Cardiac muscle cell (in vitro differentiated cells and primary cell): Measurements from ENCODE around the gene CPT1C. TPM values are rescaled to one million over a fixed set of nuclear protein-coding genes. Genes with fewer than 3 reads are reported as not detected.
"Not testable (repeated sequence)": the region's sequence is repeated elsewhere in the genome, so short reads cannot be mapped to it uniquely, and the experiment has no call there.

ENCODE experiments used
- DNase-seq, 2 donors: peaks; one replicate each; pipeline versions ENCODE4 v3.0.0 to v3.0.0-alpha.2; 2010 to 2017; ENCODE audit warnings: low read depth in 1 of 2, low spot score in 1 of 2
- H3K27ac ChIP-seq: fragments of 200-600 bp; sonication (generic); 2 replicates; pipeline ENCODE4 v1.5.1; 2016
- H3K27me3 ChIP-seq: fragments of 200-600 bp; sonication (generic); 2 replicates; pipeline ENCODE4 v1.6.0; 2016; ENCODE audit warnings: control low read depth
- H3K36me3 ChIP-seq: fragments of 200-600 bp; sonication (generic); 2 replicates; pipeline ENCODE4 v1.5.1; 2016; ENCODE audit warnings: control low read depth
- H3K4me1 ChIP-seq: fragments of 200-600 bp; sonication (generic); 2 replicates; pipeline ENCODE4 v1.8.1; 2017; ENCODE audit warnings: low read depth, mild to moderate bottlenecking, mixed run types
- H3K4me3 ChIP-seq: fragments of 200-600 bp; sonication (generic); 2 replicates; pipeline ENCODE4 v1.5.1; 2016; ENCODE audit warnings: mild to moderate bottlenecking
- H3K9me3 ChIP-seq: fragments of 200-600 bp; sonication (generic); 2 replicates; pipeline ENCODE4 v1.5.1; 2017; ENCODE audit warnings: low read depth, mild to moderate bottlenecking, control low read depth
- polyA plus RNA-seq: library from polyadenylated mRNA; unstranded; fragments of >200 nt; fragmentation: Nextera tagmentation; extraction: Ambion mirVana; gene quantifications from 2 replicates; pipeline ENCODE4 v1.2.1, GENCODE V29; 2016
- total RNA-seq: library from RNA; depleted of rRNA; stranded (reverse); fragments of >200 nt; gene quantifications from 2 replicates; pipeline ENCODE4 v1.2.3, GENCODE V29; 2016
- TF ChIP-seq, protein P1 (sequence below): IDR thresholded peaks from 2 replicates; pipeline ENCODE4 v1.5.1; 2012; ENCODE audit warnings: low read depth, mild to moderate bottlenecking, low read length

The CPT1C gene
- total and polyA plus RNA-seq, 2 experiments from 2014 or later = 31.7 to 33.8 TPM

DNA sequence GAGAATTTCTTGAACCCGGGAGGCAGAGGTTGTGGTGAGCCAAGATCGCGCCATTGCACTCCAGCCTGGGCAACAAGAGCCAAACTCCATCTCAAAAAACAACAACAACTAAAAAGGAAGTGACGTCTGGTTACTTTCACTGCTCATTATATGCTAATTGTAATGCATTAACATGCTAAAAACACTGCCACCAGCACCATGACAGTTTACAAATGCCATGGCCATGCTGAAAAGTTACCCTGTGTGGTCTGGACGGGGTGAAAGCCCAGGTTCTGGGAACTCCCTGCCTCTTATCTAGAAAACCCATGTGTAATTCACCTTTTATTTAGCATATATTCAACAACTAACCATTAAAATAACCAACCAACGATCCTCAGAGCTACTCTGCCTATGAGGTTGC, 28.1 kb downstream of the CPT1C start:
- no peak for DNase-seq
- no peaks in the 10 kb centered on the region for H3K9me3 ChIP-seq
- TF ChIP-seq, protein P1, sequence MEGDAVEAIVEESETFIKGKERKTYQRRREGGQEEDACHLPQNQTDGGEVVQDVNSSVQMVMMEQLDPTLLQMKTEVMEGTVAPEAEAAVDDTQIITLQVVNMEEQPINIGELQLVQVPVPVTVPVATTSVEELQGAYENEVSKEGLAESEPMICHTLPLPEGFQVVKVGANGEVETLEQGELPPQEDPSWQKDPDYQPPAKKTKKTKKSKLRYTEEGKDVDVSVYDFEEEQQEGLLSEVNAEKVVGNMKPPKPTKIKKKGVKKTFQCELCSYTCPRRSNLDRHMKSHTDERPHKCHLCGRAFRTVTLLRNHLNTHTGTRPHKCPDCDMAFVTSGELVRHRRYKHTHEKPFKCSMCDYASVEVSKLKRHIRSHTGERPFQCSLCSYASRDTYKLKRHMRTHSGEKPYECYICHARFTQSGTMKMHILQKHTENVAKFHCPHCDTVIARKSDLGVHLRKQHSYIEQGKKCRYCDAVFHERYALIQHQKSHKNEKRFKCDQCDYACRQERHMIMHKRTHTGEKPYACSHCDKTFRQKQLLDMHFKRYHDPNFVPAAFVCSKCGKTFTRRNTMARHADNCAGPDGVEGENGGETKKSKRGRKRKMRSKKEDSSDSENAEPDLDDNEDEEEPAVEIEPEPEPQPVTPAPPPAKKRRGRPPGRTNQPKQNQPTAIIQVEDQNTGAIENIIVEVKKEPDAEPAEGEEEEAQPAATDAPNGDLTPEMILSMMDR = no peak
- no peak overlapping the region for H3K4me3 ChIP-seq
- no peaks in the 10 kb centered on the region for H3K4me1 ChIP-seq
- no peaks in the 10 kb centered on the region for H3K36me3 ChIP-seq
- no peak overlapping the region for H3K27ac ChIP-seq
- no peaks in the 10 kb centered on the region for H3K27me3 ChIP-seq

DNA sequence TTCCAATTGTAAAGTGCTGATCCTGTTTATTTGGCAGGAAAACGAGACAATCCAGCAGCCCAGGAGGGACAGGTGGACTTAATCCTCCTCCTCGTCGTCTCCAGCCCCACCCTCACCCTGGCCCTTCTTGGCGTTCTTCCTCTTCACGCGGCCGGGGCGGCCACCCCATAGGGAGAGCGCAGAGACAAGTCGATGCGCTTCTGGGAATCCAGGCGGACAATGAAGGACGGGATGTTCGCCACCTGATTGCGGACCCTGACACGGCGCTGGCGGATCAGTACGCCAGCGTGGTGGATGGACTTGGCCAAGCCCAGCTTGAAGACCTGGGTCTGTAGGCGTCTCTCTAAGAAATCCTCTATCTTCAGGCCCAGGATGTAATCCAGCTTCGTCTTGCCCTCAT, 28.5 kb downstream of the CPT1C start:
- DNase-seq = not testable (repeated sequence)

DNA sequence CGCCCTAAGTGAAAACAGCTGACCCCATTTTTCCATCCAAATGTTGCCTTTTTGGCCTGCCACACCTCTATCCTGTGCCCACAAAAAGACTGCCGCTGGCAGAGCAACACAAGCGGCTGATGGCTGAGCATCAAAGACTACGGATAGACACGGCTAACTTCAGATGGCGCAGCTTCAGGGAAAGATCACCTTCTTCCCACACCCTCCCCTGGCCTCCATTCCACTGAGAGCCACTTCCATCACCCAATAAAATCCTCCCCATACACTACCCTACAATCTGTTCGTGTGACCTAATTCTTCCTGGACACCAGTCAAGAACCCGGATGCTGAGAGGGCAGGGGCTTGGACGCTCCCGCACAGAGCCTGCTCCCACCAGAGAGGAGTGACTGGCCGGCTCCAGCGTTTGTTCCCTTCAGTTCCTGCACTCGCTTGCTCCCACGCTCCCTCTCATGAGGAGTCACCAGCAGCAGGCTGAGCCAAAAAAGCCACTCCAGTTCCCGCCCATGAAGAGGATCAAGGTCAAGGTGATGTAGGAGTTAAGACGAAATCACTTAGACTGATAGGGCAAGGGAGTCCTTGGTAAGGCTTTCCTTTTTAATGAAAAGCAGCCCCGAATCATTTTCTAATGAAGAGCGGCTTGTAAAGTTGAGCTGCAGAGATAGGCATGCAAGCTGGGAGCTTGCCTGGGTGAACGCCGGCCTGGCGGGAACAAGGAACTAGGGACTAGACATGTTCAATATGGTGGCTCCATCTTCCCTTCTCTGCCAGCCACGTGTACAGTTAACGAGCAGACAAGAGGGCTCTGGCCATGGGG, 36.5 kb downstream of the CPT1C start:
- Histone ChIP-seq H3K27ac (no peak overlapping the region), H3K9me3 (no peaks in the 10 kb centered on the region)

More for the DNA sequence above, 28.5 kb downstream of the CPT1C start:
- H3K27ac ChIP-seq, H3K4me1 ChIP-seq, H3K9me3 ChIP-seq, H3K36me3 ChIP-seq, H3K27me3 ChIP-seq, H3K4me3 ChIP-seq: not testable (repeated sequence)

DNA sequence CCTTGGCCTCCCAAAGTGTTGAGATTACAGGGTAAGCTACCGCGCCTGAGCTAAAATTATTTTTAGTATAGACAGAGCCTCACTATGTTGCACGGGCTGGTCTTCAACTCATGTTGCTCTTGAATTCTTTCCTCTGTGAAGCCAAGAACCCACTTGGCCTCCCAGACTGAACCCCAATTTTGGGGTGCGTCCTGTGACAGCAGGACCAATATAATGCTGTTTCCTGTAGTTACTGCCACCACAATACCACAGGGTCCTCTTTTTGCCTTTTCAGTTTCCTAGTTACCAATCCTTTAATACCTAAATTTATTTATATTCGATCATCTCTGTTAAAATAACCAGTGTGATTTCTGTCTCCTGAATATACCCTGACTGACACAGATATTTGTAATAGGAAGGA, 39.2 kb downstream of the CPT1C start:
- TF ChIP-seq, protein P1 = no peak
- Histone ChIP-seq H3K36me3 (no peaks in the 10 kb centered on the region), H3K9me3 (no peaks in the 10 kb centered on the region), H3K27ac (no peak overlapping the region), H3K4me3 (no peak overlapping the region), H3K27me3 (no peaks in the 10 kb centered on the region), H3K4me1 (no peaks in the 10 kb centered on the region)
- DNase-seq = no peak

More for the DNA sequence above, 36.5 kb downstream of the CPT1C start:
- peak in 1 of 2 donors; percentile 80 for DNase-seq
- TF ChIP-seq, protein P1 = no peak
- Histone ChIP-seq H3K4me3 (no peak overlapping the region), H3K36me3 (no peaks in the 10 kb centered on the region), H3K4me1 (no peaks in the 10 kb centered on the region), H3K27me3 (no peaks in the 10 kb centered on the region)

DNA sequence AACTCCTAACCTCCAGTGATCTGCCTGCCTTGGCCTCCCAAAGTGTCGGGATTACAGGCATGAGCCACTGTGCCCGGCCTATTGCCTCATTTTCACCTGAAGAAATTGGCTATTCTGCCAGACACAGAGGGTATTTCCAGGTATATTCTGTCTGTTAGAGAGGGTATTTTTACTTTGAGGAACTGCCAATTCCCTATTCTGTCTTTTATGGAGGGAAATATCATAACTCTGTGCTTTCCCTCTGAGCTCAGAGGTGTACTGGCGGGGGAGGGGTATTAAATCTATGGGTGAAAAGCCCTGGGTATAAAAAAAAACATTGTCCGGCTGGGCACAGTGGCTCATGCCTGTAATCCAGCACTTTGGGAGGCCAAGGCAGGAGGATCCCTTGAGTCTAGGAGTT, 47.4 kb downstream of the CPT1C start:
- Histone ChIP-seq H3K9me3 (no peaks in the 10 kb centered on the region), H3K4me3 (no peak overlapping the region), H3K27me3 (no peaks in the 10 kb centered on the region), H3K36me3 (no peaks in the 10 kb centered on the region), H3K4me1 (no peaks in the 10 kb centered on the region), H3K27ac (no peak overlapping the region)
- DNase-seq = no peak
- TF ChIP-seq, protein P1 = no peak

DNA sequence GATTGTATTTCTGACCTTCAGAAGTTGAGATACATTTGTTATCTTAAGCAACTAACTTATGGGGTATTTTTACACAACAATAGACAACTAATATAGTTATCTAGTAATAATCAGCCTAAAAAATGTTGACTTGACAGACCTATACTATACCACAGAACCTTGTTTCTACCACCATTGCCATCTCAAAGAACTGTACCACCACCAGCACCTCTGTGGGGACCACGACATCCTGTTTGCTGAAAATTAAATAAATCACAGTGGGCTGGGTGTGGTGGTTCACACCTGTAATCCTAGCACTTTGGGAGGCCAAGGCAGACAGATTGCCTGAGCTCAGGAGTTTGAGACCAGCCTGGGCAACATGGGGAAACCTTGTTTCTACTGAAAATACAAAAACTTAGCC, 48.2 kb downstream of the CPT1C start:
- Histone ChIP-seq H3K4me3 (no peak overlapping the region), H3K27me3 (no peaks in the 10 kb centered on the region), H3K27ac (no peak overlapping the region), H3K9me3 (no peaks in the 10 kb centered on the region), H3K4me1 (no peaks in the 10 kb centered on the region), H3K36me3 (no peaks in the 10 kb centered on the region)
- TF ChIP-seq, protein P1 = no peak
- no peak for DNase-seq
